Measurements from ENCODE around the gene PIRT.

DNA sequence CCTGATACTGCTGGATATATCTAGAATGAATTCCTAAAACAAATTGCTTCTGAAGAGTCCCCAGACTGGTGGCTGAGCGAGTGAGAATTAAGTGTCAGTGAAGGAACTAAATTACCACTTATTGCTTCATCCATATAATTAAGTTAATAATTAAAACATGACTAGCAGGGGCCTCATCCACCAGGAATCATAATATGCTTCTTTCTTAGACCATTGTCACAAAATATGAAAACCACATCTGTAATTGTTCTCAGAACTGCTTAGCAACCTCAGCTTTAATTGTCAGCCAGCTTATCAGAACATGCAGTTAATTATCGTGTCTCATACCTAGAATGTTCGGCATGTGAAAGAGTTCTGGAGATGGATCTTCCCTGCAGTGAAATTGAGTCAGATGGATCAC lies 21.2 kb upstream of the PIRT start:
- no peak for TF ChIP-seq POLR2A (IDR thresholded peaks at IDR 0.05)
- TF ChIP-seq, protein P1, sequence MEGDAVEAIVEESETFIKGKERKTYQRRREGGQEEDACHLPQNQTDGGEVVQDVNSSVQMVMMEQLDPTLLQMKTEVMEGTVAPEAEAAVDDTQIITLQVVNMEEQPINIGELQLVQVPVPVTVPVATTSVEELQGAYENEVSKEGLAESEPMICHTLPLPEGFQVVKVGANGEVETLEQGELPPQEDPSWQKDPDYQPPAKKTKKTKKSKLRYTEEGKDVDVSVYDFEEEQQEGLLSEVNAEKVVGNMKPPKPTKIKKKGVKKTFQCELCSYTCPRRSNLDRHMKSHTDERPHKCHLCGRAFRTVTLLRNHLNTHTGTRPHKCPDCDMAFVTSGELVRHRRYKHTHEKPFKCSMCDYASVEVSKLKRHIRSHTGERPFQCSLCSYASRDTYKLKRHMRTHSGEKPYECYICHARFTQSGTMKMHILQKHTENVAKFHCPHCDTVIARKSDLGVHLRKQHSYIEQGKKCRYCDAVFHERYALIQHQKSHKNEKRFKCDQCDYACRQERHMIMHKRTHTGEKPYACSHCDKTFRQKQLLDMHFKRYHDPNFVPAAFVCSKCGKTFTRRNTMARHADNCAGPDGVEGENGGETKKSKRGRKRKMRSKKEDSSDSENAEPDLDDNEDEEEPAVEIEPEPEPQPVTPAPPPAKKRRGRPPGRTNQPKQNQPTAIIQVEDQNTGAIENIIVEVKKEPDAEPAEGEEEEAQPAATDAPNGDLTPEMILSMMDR (IDR thresholded peaks at IDR 0.05): no peak
- no peak for TF ChIP-seq POLR2AphosphoS5 (IDR thresholded peaks at IDR 0.05; ENCODE audit: insufficient read depth in 1 of 2, low read depth in 1 of 2)

All from vagina (tissue), 2 donors.